Naive B cell (primary cell): Measurements from ENCODE around the gene FBXL13. TPM values are rescaled to one million over a fixed set of nuclear protein-coding genes. Genes with fewer than 3 reads are reported as not detected.

ENCODE experiments used
- ATAC-seq, 2 donors: fragments of 150-1000 bp; cut with Tn5 transposase; 2 replicates each; pipeline ENCODE4 v1.10.0; 2021; ENCODE audit warnings: low read depth in 2 of 2, mild to moderate bottlenecking in 2 of 2, moderate library complexity in 2 of 2
- DNase-seq: peaks from one replicate; pipeline ENCODE4 v3.0.0; 2022
- H3K27ac Mint-ChIP-seq, 6 donors: one replicate each; pipeline ENCODE4 v1.8.0; 2020 to 2022; ENCODE audit warnings: mild to moderate bottlenecking in 6 of 6, mixed read lengths in 6 of 6, moderate library complexity in 5 of 6, inconsistent platforms in 2 of 6
- H3K27me3 Mint-ChIP-seq, 3 donors: one replicate each; pipeline ENCODE4 v1.8.0; 2021 to 2022; ENCODE audit warnings: mixed read lengths in 3 of 3, mild to moderate bottlenecking in 1 of 3
- H3K36me3 Mint-ChIP-seq, 2 donors: one replicate each; pipeline ENCODE4 v1.8.0; 2020 to 2022; ENCODE audit warnings: mixed read lengths in 2 of 2, inconsistent platforms in 1 of 2, mild to moderate bottlenecking in 1 of 2
- H3K4me1 Mint-ChIP-seq, 3 donors: one replicate each; pipeline ENCODE4 v1.8.0; 2020 to 2022; ENCODE audit warnings: mixed read lengths in 3 of 3, inconsistent platforms in 1 of 3, mild to moderate bottlenecking in 1 of 3, moderate library complexity in 1 of 3
- H3K4me3 Mint-ChIP-seq, 8 donors: one replicate each; pipeline ENCODE4 v1.8.0; 2020 to 2022; ENCODE audit warnings: mild to moderate bottlenecking in 8 of 8, mixed read lengths in 8 of 8, moderate library complexity in 8 of 8, inconsistent platforms in 2 of 8
- H3K9me3 Mint-ChIP-seq, 7 donors: one replicate each; pipeline ENCODE4 v1.8.0; 2020 to 2022; ENCODE audit warnings: mixed read lengths in 7 of 7, mild to moderate bottlenecking in 5 of 7, inconsistent platforms in 2 of 7, moderate library complexity in 1 of 7
- polyA plus RNA-seq, 6 donors: library from polyadenylated mRNA; unstranded; fragments of 300-500 nt; fragmentation: Illumina TruSeq; gene quantifications; one replicate each; pipeline ENCODE4 v1.2.3, GENCODE V29; 2021; ENCODE audit warnings: low read depth in 6 of 6

Gene FBXL13
- polyA plus RNA-seq, 6 donors from 2014 or later, result 0.45 to 1.8 (median 0.72) TPM; not detected in 1

DNA sequence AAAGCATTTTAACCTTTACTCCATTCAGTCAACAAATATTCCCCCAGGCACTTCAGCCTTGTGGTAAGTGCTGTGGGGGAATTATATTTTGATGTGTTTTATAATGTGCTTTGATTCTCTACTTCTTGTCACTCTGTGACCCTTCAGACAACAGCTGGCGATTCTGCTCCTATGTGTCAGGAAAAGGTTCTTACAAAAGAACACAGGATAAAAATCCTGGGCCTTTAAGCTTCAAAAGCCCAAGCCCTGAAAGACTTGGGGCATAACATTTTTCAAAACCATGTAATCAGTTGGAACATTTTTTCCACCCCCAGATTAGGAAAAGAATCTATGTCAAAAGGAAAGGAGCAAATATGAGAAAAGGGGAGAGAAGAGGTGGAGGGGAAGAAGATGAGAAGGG, 199.6 kb downstream of the FBXL13 start:
- peaks cover 0 to 4% (median 0%) of the 10 kb centered on the region in 7 donors for H3K9me3 Mint-ChIP-seq
- DNase-seq, result no peak
- H3K4me1 Mint-ChIP-seq, result no peaks in the 10 kb centered on the region
- H3K4me3 Mint-ChIP-seq, result no peak overlapping the region
- no peaks in the 10 kb centered on the region for H3K36me3 Mint-ChIP-seq
- H3K27ac Mint-ChIP-seq, result no peak overlapping the region
- no peaks in the 10 kb centered on the region for H3K27me3 Mint-ChIP-seq
- ATAC-seq, result no peak

- H3K4me1 Mint-ChIP-seq, result no peaks in the 10 kb centered on the region
- H3K27ac Mint-ChIP-seq, result peak overlapping the region in 1 of 6 donors; percentile 26
- no peak for ATAC-seq
- H3K27me3 Mint-ChIP-seq, result no peaks in the 10 kb centered on the region
- H3K9me3 Mint-ChIP-seq, result peaks cover 0 to 4% (median 0%) of the 10 kb centered on the region in 7 donors
- H3K4me3 Mint-ChIP-seq, result no peak overlapping the region
- no peak for DNase-seq
- H3K36me3 Mint-ChIP-seq, result no peaks in the 10 kb centered on the region
Observed at GRCh38 chr7:102874166-102874829, 200.3 kb downstream of the FBXL13 start.

DNA sequence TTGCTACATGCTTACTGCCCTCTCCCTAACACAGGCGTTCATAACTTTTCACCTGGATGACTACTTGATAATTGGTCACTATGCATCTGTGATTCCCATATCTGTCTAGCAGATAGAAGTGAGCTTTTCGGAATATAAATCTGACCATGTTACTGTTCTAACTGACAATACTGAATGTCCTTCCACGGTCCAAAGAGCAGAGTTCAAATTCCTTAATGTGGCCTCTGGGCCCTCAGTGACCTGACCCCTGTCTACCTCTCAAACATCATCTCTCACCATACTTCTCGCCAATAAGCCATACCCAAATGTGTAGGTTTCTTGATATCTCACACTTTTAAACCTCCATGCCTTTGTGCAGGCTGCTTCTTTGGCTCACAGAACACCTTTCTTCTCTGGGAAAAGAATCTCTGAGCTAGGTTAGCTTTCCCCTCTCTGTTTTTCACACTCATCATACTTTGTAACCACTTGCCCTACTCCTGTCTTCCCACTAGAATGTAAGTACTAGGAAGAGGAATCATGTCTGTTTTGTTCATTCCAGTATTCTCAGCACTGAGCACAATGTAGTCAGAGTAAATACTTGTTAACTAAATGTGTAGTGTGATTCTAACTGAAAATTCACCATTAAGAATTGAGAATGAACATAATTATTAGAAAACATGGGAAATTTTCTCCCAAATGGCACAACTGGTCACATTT, 201.0 kb downstream of the FBXL13 start:
- DNase-seq (no peak), ATAC-seq (no peak)
- H3K27me3 Mint-ChIP-seq, result no peaks in the 10 kb centered on the region
- no peaks in the 10 kb centered on the region for H3K4me1 Mint-ChIP-seq
- H3K9me3 Mint-ChIP-seq, result peaks cover 0 to 4% (median 0%) of the 10 kb centered on the region in 7 donors
- no peak overlapping the region for H3K27ac Mint-ChIP-seq
- no peak overlapping the region for H3K4me3 Mint-ChIP-seq
- H3K36me3 Mint-ChIP-seq, result no peaks in the 10 kb centered on the region

GRCh38 chr7:102872460-102872859, 202.1 kb downstream of the FBXL13 start:
- no peak for DNase-seq
- no peak overlapping the region for H3K4me3 Mint-ChIP-seq
- peaks cover 0 to 4% (median 0%) of the 10 kb centered on the region in 7 donors for H3K9me3 Mint-ChIP-seq
- no peaks in the 10 kb centered on the region for H3K4me1 Mint-ChIP-seq
- no peak for ATAC-seq
- no peaks in the 10 kb centered on the region for H3K27me3 Mint-ChIP-seq
- H3K27ac Mint-ChIP-seq, result no peak overlapping the region
- no peaks in the 10 kb centered on the region for H3K36me3 Mint-ChIP-seq

DNA sequence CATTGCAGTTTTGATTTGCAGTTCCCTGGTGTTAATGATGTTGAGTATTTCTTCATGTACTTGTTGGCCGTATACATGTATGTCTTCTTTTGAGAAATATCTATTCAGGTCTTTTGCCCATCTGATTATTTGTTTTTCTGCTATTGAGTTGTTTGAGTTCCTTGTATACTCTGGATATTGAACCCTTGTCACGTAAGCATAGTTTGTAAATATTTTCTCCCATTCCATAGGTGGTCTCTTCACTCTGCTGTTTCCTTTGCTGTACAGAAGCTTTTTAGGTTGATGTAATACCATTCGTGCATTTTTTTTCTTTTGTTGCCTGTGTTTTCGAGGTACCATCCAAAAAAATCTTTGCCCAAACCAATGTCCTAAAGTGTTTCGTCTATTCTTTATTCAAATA, 205.4 kb downstream of the FBXL13 start:
- DNase-seq (no peak), ATAC-seq (no peak)
- no peak overlapping the region for H3K27ac Mint-ChIP-seq
- no peak overlapping the region for H3K4me3 Mint-ChIP-seq
- no peaks in the 10 kb centered on the region for H3K27me3 Mint-ChIP-seq
- H3K36me3 Mint-ChIP-seq, result no peaks in the 10 kb centered on the region
- peaks cover 0 to 4% (median 2%) of the 10 kb centered on the region in 3 donors for H3K4me1 Mint-ChIP-seq
- H3K9me3 Mint-ChIP-seq, result peaks cover 0 to 4% (median 0%) of the 10 kb centered on the region in 7 donors

DNA sequence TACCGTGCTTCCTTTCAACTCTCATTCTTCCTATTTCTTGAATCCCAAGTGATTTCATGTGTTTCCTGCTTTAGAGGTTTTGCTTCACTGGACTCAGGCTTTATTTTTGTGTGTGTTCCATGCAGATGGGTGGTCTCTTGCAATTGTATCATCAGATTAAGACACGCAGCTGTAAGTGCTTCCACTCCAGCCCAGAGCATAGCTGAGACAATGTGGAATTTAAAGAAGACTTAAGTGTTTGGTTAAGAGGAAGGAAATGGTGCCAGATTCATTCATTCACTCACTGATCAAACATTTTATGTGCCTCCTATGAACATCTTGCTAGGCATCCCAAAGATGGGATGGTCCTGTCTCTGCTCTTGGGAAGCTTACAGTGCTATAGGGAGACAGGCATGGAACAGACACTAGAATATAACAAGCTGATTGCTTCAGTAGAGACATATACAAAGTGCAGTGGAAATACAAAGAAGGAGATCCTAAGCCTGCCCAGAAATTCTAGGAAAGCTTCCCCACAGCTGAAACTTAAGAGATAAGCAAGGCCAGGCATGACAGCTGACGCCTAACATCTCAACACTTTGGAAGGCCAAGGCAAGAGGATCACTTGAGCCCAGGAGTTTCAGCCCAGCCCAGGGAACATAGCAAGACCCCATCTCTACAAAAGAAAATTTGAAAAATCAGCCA, 207.9 kb downstream of the FBXL13 start:
- no peaks in the 10 kb centered on the region for H3K9me3 Mint-ChIP-seq
- no peaks in the 10 kb centered on the region for H3K36me3 Mint-ChIP-seq
- no peak overlapping the region for H3K27ac Mint-ChIP-seq
- ATAC-seq (no peak), DNase-seq (no peak)
- H3K27me3 Mint-ChIP-seq, result no peaks in the 10 kb centered on the region
- H3K4me1 Mint-ChIP-seq, result peaks cover 0 to 4% (median 2%) of the 10 kb centered on the region in 3 donors
- no peak overlapping the region for H3K4me3 Mint-ChIP-seq

GRCh38 chr7:102864958-102865357, 209.6 kb downstream of the FBXL13 start:
- no peaks in the 10 kb centered on the region for H3K9me3 Mint-ChIP-seq
- DNase-seq (no peak), ATAC-seq (no peak)
- no peak overlapping the region for H3K27ac Mint-ChIP-seq
- H3K4me3 Mint-ChIP-seq, result no peak overlapping the region
- no peaks in the 10 kb centered on the region for H3K27me3 Mint-ChIP-seq
- H3K36me3 Mint-ChIP-seq, result no peaks in the 10 kb centered on the region
- peaks cover 0 to 4% (median 2%) of the 10 kb centered on the region in 3 donors for H3K4me1 Mint-ChIP-seq

GRCh38 chr7:102860351-102860811, 214.2 kb downstream of the FBXL13 start:
- H3K27ac Mint-ChIP-seq, result peak overlapping the region in 1 of 6 donors; percentile 74

DNA sequence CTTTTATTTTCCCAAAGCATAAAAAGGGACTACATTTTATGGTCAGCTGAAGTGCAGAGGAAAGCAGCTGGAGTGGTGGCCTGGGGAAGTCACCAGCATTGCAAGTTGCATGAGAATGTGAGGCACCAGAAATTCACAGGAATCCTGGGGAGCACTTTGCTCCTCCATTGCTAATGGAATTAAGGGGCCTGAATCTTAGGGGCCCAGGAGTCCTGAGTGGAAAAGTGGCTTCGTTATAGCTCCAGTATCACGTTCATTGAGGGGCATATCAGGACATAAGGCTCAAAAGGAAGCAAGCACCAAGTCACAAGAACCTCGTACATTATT, 214.8 kb downstream of the FBXL13 start:
- Mint-ChIP-seq H3K36me3 (no peaks in the 10 kb centered on the region), H3K4me1 (no peaks in the 10 kb centered on the region), H3K9me3 (no peaks in the 10 kb centered on the region), H3K4me3 (no peak overlapping the region), H3K27me3 (no peaks in the 10 kb centered on the region), H3K27ac (no peak overlapping the region)
- DNase-seq (no peak), ATAC-seq (no peak)

More at GRCh38 chr7:102860351-102860811, 214.2 kb downstream of the FBXL13 start:
- DNase-seq (no peak), ATAC-seq (no peak)
- no peaks in the 10 kb centered on the region for H3K9me3 Mint-ChIP-seq
- H3K4me1 Mint-ChIP-seq, result no peaks in the 10 kb centered on the region
- no peaks in the 10 kb centered on the region for H3K36me3 Mint-ChIP-seq
- no peaks in the 10 kb centered on the region for H3K27me3 Mint-ChIP-seq
- H3K4me3 Mint-ChIP-seq, result no peak overlapping the region

DNA sequence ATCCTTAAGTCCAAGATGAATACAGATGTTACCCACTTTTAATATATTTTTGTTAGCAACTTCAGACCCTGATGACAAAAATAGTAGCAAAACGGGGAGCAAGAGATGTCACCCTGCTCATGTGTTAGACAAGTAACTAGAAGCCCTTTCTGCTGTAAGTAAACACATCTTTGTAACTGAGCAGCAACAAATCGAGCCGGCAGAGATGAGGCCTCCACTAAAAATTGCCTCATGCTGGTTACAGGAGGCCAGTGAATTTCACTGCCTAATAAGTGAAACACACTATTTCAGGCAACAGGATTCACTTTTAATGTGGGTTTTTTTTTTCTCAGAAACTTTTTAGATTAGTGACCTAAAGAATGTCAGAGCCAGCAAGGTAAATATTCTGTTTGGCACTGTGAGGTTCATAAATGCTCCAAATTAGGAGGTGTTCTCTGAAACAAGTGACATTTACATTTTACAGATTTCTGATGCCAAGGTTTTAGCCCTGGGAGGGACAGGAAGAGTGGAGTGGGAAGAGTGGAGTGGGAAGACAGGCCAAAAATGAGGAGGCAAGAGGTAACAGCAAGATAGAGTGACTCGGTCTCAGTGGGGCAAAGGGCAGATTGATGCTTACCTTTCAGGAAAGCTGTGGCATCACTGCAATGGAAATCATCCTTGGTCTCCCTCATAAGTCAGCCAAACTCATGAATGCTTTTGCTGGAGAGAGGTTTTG, 215.4 kb downstream of the FBXL13 start:
- no peaks in the 10 kb centered on the region for H3K9me3 Mint-ChIP-seq
- H3K36me3 Mint-ChIP-seq, result no peaks in the 10 kb centered on the region
- no peak overlapping the region for H3K4me3 Mint-ChIP-seq
- no peaks in the 10 kb centered on the region for H3K27me3 Mint-ChIP-seq
- no peaks in the 10 kb centered on the region for H3K4me1 Mint-ChIP-seq
- ATAC-seq (no peak), DNase-seq (no peak)
- H3K27ac Mint-ChIP-seq, result no peak overlapping the region

DNA sequence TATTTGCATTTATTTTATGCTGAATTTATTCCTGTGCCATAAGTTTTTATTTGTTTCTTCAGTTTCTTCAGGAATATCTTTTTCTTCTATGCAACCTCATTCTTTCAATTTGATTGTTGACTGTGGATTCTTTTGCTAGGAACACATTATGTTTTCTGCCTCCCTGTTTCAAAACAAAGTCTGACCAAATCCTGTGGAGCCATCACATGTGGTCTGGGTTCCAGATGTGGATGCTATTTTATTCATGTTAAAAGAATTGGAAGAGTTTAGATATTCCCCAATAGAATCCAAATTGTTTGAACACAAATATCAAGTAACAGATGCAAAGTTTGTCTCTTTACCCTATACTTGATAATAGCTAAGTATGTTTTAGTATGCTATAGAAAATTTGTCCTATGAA, 218.6 kb downstream of the FBXL13 start:
- no peaks in the 10 kb centered on the region for H3K4me1 Mint-ChIP-seq
- no peak overlapping the region for H3K4me3 Mint-ChIP-seq
- DNase-seq (no peak), ATAC-seq (no peak)
- peaks cover 0 to 9% (median 6%) of the 10 kb centered on the region in 7 donors for H3K9me3 Mint-ChIP-seq
- H3K36me3 Mint-ChIP-seq, result peaks cover 13 to 15% of the 10 kb centered on the region in 2 donors
- H3K27ac Mint-ChIP-seq, result no peak overlapping the region
- no peaks in the 10 kb centered on the region for H3K27me3 Mint-ChIP-seq

GRCh38 chr7:102849538-102849937, 225.1 kb downstream of the FBXL13 start:
- peaks cover 0 to 9% (median 6%) of the 10 kb centered on the region in 7 donors for H3K9me3 Mint-ChIP-seq
- ATAC-seq (no peak), DNase-seq (no peak)
- peaks cover 13 to 15% of the 10 kb centered on the region in 2 donors for H3K36me3 Mint-ChIP-seq
- H3K27me3 Mint-ChIP-seq, result no peaks in the 10 kb centered on the region
- H3K4me1 Mint-ChIP-seq, result no peaks in the 10 kb centered on the region
- H3K4me3 Mint-ChIP-seq, result no peak overlapping the region
- H3K27ac Mint-ChIP-seq, result no peak overlapping the region

- no peaks in the 10 kb centered on the region for H3K27me3 Mint-ChIP-seq
- H3K4me3 Mint-ChIP-seq, result no peak overlapping the region
- peaks cover 0 to 9% (median 6%) of the 10 kb centered on the region in 7 donors for H3K9me3 Mint-ChIP-seq
- peaks cover 13 to 15% of the 10 kb centered on the region in 2 donors for H3K36me3 Mint-ChIP-seq
- H3K27ac Mint-ChIP-seq, result no peak overlapping the region
- H3K4me1 Mint-ChIP-seq, result no peaks in the 10 kb centered on the region
- DNase-seq (no peak), ATAC-seq (no peak)
Observed at GRCh38 chr7:102849079-102849478, 225.5 kb downstream of the FBXL13 start.
